GM12878 (cell line): ENCODE results near the gene MGAT4B. TPM values are rescaled to one million over a fixed set of nuclear protein-coding genes. Genes with fewer than 3 reads are reported as not detected.

Experiments
- ATAC-seq: fragments of 200-7000 bp; cut with Tn5 transposase; 3 replicates; pipeline ENCODE4 v1.9.1; 2020; ENCODE audit warnings: mild to moderate bottlenecking, moderate library complexity
- Bru-seq: library from RNA; stranded (reverse); fragments of 400-500 nt; gene quantifications from one replicate; lab custom pipeline; 2021; lab: Mats Ljungman, UMichigan
- BruChase-seq, 2 experiments: library from RNA; stranded (reverse); fragments of 400-500 nt; gene quantifications; one replicate each; lab custom pipeline; 2021; lab: Mats Ljungman, UMichigan
- BruUV-seq: library from RNA; stranded (reverse); fragments of 400-500 nt; replicated peaks from 2 replicates; lab custom pipeline; 2021; lab: Mats Ljungman, UMichigan
- CTCF ChIA-PET: fragments of 300-600 bp; sonication (Branson Sonifier 250); formaldehyde crosslinking; extraction: SDS; loops from one replicate; lab custom pipeline; 2021; ENCODE audit warnings: inconsistent platforms; lab: Yijun Ruan, JAX
- POLR2A ChIA-PET: fragments of 350-600 bp; formaldehyde crosslinking; extraction: SDS; loops from one replicate; lab custom pipeline; 2021; ENCODE audit warnings: inconsistent platforms; lab: Charles Lee
- RAD21 ChIA-PET: fragments of 300-600 bp; sonication (Branson Sonifier 250); formaldehyde crosslinking; loops from one replicate; lab custom pipeline; 2023; ENCODE audit warnings: antibody characterized with exemption; ENCODE audit not compliant: unreplicated experiment; lab: Charles Lee
- SMC1A ChIA-PET: fragments of 300-600 bp; sonication (Branson Sonifier 250); formaldehyde crosslinking; loops from one replicate; lab custom pipeline; 2023; ENCODE audit not compliant: unreplicated experiment, uncharacterized antibody; lab: Charles Lee
- DNase-seq: peaks from one replicate; pipeline ENCODE4 v3.0.0-alpha.2; 2011; ENCODE audit warnings: low read depth, low spot score
- FAIRE-seq: peaks from 3 replicates; lab custom pipeline; 2011; peaks lifted over from hg19 to GRCh38; lab: Jason Lieb, UNC
- H2AFZ ChIP-seq: 2 replicates; pipeline ENCODE4 v1.6.0; 2011; ENCODE audit warnings: low read depth, low read length, control low read depth; ENCODE audit not compliant: control insufficient read depth
- H3K27ac ChIP-seq: 2 replicates; pipeline ENCODE4 v1.5.1; 2011; ENCODE audit warnings: control low read depth; ENCODE audit not compliant: control insufficient read depth, insufficient read depth
- H3K27me3 ChIP-seq, 2 experiments: replicated peaks in 1 of 2; 2 replicates each; pipeline versions ENCODE4 v1.6.0 to v1.6.1; 2011; ENCODE audit warnings: low read length in 1 of 2; ENCODE audit not compliant: control insufficient read depth in 2 of 2, insufficient read depth in 2 of 2
- H3K36me3 ChIP-seq, 2 experiments: 2 replicates each; pipeline ENCODE4 v1.5.1; 2011; ENCODE audit warnings: low read length in 1 of 2; ENCODE audit not compliant: control insufficient read depth in 2 of 2, insufficient read depth in 2 of 2
- H3K4me1 ChIP-seq: 2 replicates; pipeline ENCODE4 v1.6.1; 2011; ENCODE audit warnings: mild to moderate bottlenecking, low read length, moderate library complexity, mixed read lengths; ENCODE audit not compliant: control insufficient read depth, insufficient read depth
- H3K4me2 ChIP-seq: 2 replicates; pipeline ENCODE4 v1.6.0; 2011; ENCODE audit warnings: control low read depth; ENCODE audit not compliant: control insufficient read depth, insufficient read depth
- H3K4me3 ChIP-seq: fragments of 200-600 bp; sonication (generic); 2 replicates; pipeline ENCODE4 v1.5.1; 2016
- H3K79me2 ChIP-seq: 2 replicates; pipeline ENCODE4 v1.6.0; 2011; ENCODE audit warnings: low read length; ENCODE audit not compliant: control insufficient read depth, insufficient read depth
- H3K9ac ChIP-seq: 2 replicates; pipeline ENCODE4 v1.8.0; 2011; ENCODE audit warnings: low read length, control low read depth, mixed read lengths; ENCODE audit not compliant: control insufficient read depth, insufficient read depth
- H3K9me3 ChIP-seq: replicated peaks from 3 replicates; pipeline ENCODE4 v1.5.1; 2011; ENCODE audit warnings: mild to moderate bottlenecking, low read length; ENCODE audit not compliant: control insufficient read depth, insufficient read depth
- H4K20me1 ChIP-seq: 2 replicates; pipeline ENCODE4 v1.6.0; 2011; ENCODE audit not compliant: control insufficient read depth, insufficient read depth
- HCFC1 ChIP-seq: fragments of 150-350 bp; IDR thresholded peaks from 2 replicates; pipeline ENCODE4 v1.6.1; 2014; ENCODE audit warnings: low read length
- NBN ChIP-seq: fragments of 450-650 bp; IDR thresholded peaks from 2 replicates; pipeline ENCODE4 v1.6.1; 2016
- NFYB ChIP-seq: IDR thresholded peaks from 2 replicates; pipeline ENCODE4 v1.6.1; 2011; ENCODE audit warnings: low read depth, mild to moderate bottlenecking, low read length, improper control_type of control experiment, moderate library complexity; ENCODE audit not compliant: insufficient read depth
- SUPT20H ChIP-seq: IDR thresholded peaks from 2 replicates; pipeline ENCODE4 v1.6.1; 2011; ENCODE audit warnings: low read depth, mild to moderate bottlenecking, low read length, moderate library complexity, borderline replicate concordance; ENCODE audit not compliant: control insufficient read depth
- ZNF274 ChIP-seq: IDR thresholded peaks from one replicate; pipeline ENCODE4 v1.8.0; 2011; ENCODE audit not compliant: insufficient read length, insufficient read depth
- WGBS: methylation state at CpG from one replicate; pipeline ENCODE4 v1.1.6; 2016; ENCODE audit warnings: low lambda C conversion rate; ENCODE audit not compliant: insufficient replicate concordance, insufficient coverage; ENCODE audit errors: missing lambda C conversion rate; 5-methylcytosine and 5-hydroxymethylcytosine counted together
- in situ Hi-C: fragments of 300-500 bp; cut with MboI; formaldehyde crosslinking; loops from 9 replicates; pipeline ENCODE4 v1.14.3; 2018; ENCODE audit warnings: mixed read lengths
- intact Hi-C: fragments of 100-400 bp; cut with micrococcal nuclease; formaldehyde crosslinking; loops from one replicate; pipeline ENCODE4 v1.14.2; 2022; ENCODE audit not compliant: unreplicated experiment
- long read RNA-seq, 2 experiments: library from polyadenylated mRNA; unstranded; transcript quantifications; one replicate each; pipeline ENCODE4 v2.0.0, GENCODE V29; 2019 to 2020
- polyA minus RNA-seq, 3 experiments: library from RNA; depleted of rRNA, polyadenylated mRNA; stranded (reverse); fragments of >200 nt; gene quantifications; 2 replicates each; pipeline ENCODE4 v1.2.3, GENCODE V29; 2011
- polyA plus RNA-seq, 11 experiments: library from polyadenylated mRNA; depleted of rRNA in 4 of 11; unstranded in 6 of 11; stranded (reverse) in 5 of 11; fragments of >200 nt; fragmentation: Nextera tagmentation in 4 of 11; fragmentation: Illumina TruSeq in 1 of 11; extraction: Ambion mirVana in 4 of 11; extraction: Trizol in 1 of 11; gene quantifications; 1 replicate in 1 of 11; 2 replicates in 10 of 11; pipeline versions ENCODE4 v1.2.1 to v1.2.3, GENCODE V29; 2011 to 2016; ENCODE audit warnings: inconsistent platforms in 2 of 11, missing spikeins in 2 of 11, low read depth in 1 of 11
- total RNA-seq, 4 experiments: library from RNA; depleted of rRNA in 3 of 4; stranded (reverse); fragments of >200 nt in 3 of 4; fragmentation: Illumina TruSeq in 1 of 4; extraction: Trizol in 1 of 4; gene quantifications; 2 replicates each; pipeline versions ENCODE4 v1.2.1 to v1.2.3, GENCODE V29; 2013 to 2021
- TF ChIP-seq, protein P1 (sequence below): fragments of 450-650 bp; IDR thresholded peaks from 2 replicates; pipeline ENCODE4 v1.6.1; 2017; ENCODE audit warnings: low read depth, mild to moderate bottlenecking, moderate library complexity
- TF ChIP-seq, protein P2 (sequence below): fragments of 450-650 bp; IDR thresholded peaks from 2 replicates; pipeline ENCODE4 v1.6.1; 2017; ENCODE audit warnings: mild to moderate bottlenecking, moderate library complexity

MGAT4B gene
- total RNA-seq (2013; cell fraction: nucleolus; rRNA removed) = 94.1 and 97.6 TPM in 2 replicates
- total RNA-seq (2014; rRNA removed) (44.7 and 46.0 TPM in 2 replicates), total RNA-seq (2014; rRNA removed; fragmentation: Illumina TruSeq; extraction: Trizol) (25.2 and 34.4 TPM in 2 replicates), total RNA-seq (2021) (66.2 and 82.5 TPM in 2 replicates), polyA plus RNA-seq (2011; rRNA removed) (24.5 and 42.8 TPM in 2 replicates), polyA plus RNA-seq (2014; fragmentation: Illumina TruSeq; extraction: Trizol) (27.2 and 33.3 TPM in 2 replicates), polyA plus RNA-seq (2014; fragmentation: Nextera tagmentation; extraction: Ambion mirVana) (under 1 TPM in 1 of 2 experiments, not detected in 1; 0.60 TPM), polyA plus RNA-seq (2014; rRNA removed) (59.3 and 69.7 TPM in 2 replicates), polyA plus RNA-seq (2016; fragmentation: Nextera tagmentation; extraction: Ambion mirVana) (1 to 10 TPM; 7.6 to 8.3 TPM), polyA minus RNA-seq (2011; rRNA and poly(A)+ RNA removed) (41.5 and 69.5 TPM in 2 replicates), Bru-seq, nascent RNA (percentile 67 among the genes with signal in this experiment), BruChase-seq, experiment 1, labeled RNA remaining after a 6-hour chase (percentile 85 among the genes with signal in this experiment), BruChase-seq, experiment 2, labeled RNA remaining after a 2-hour chase (percentile 77 among the genes with signal in this experiment)
- polyA plus RNA-seq (2011; ENCODE audit: low read depth) = 24.6 TPM
- polyA plus RNA-seq (2011; cell fraction: cytosol; rRNA removed) = 57.3 and 70.6 TPM in 2 replicates
- polyA plus RNA-seq (2011; cell fraction: nucleus; rRNA removed) = 263 and 274 TPM in 2 replicates
- polyA plus RNA-seq (2012) = 44.2 and 50.9 TPM in 2 replicates
- polyA minus RNA-seq (2011; cell fraction: cytosol; rRNA and poly(A)+ RNA removed) = 23.1 and 28.3 TPM in 2 replicates
- 83.3 and 122 TPM in 2 replicates for polyA minus RNA-seq (2011; cell fraction: nucleus; rRNA and poly(A)+ RNA removed)
- long read RNA-seq, experiment 1, partial matches to known transcripts = 3 of 4 reads
- long read RNA-seq, experiment 1, other reads (novel, unspliced or antisense) = 0 of 4 reads
- long read RNA-seq, experiment 2 = 0 reads

DNA sequence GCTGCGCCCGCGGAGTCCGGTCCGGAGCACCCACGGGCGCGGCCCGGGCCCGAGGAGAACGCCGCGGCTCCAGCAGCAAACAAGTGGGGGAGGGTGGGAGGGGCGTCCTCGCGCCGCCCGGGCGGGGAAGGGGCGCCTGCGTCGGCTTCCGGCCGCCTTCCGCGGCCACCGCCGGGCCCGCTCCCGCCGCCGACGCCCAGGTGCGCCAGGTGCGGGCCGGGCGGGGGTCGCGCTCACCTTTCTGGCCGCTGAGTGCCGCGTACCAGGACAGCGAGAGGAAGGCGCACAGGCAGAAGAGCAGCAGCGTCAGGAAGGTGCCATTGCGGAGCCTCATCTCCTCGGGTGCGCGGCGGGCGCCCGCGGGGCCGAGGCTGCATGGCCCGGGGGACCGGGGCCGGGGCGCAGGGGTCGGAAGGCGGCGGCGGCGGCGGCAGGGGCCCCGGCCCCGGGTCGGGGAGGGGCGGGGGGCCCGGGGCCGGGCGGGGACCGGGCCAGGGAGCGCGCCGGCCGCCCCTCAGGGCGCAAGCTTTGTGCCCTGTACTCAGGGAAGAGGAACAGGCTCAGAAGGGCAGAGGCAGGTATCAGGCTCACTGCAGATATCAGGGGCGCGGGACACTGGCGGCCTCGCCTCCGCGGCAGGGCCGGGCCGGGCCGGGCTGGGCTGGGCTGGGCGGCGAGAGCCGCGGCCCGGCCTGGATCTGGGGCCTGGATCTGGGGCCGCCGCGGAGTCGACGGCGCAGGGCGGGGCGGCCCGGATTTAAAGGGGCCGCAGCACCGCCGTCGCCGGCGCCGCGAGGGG is at the start of gene MGAT4B:
Gene MGAT4B, minus strand, starts transcription at position 617 of the 799 bp plus-strand sequence. Its CDS starts 283 bp downstream, at position 334.
- Histone ChIP-seq H3K27me3 (no peaks in the 10 kb centered on the region), H3K9me3 (no peaks in the 10 kb centered on the region), H3K36me3 (no peaks in the 10 kb centered on the region; a peak in 1 of 4 replicates), H3K27ac (peak within 1 kb of the TSS; percentile 78), H3K4me2 (peak within 1 kb of the TSS; percentile 83), H3K4me1 (peaks cover 16% of the 10 kb centered on the region), H3K79me2 (peaks cover 31% of the 10 kb centered on the region), H3K4me3 (peak within 1 kb of the TSS; percentile 87), H4K20me1 (no peaks in the 10 kb centered on the region), H2AFZ (peak within 1 kb of the TSS; percentile 79), H3K9ac (peak within 1 kb of the TSS; percentile 77)
- intact Hi-C loops (loop anchor here (1.0 to 5.0 kb wide), 2 partner anchors 13 to 101 kb away; partner anchors contain the start of gene TBC1D9B), in situ Hi-C loops (loop anchor here (25.0 kb wide), 1 partner anchor 1006 kb away; the partner anchor contains the start of gene MGAT1)
- CTCF ChIA-PET = interaction anchor here (1.2 to 1.5 kb wide), 2 partner anchors 14 to 100 kb away, joined by 4 to 6 read pairs; partner anchors contain the start of gene SQSTM1
- WGBS = under 1% methylated on average over 55 of the region's 108 CpGs
- no peak for FAIRE-seq
- RAD21 ChIA-PET = interaction anchor here (0.8 to 1.7 kb wide), 5 partner anchors 14 to 101 kb away, joined by 3 to 6 read pairs (median 5); partner anchors contain the start of genes MRNIP and SQSTM1
- POLR2A ChIA-PET = interaction anchor here (0.6 to 1.4 kb wide), 5 partner anchors 13 to 469 kb away, joined by 3 to 9 read pairs (median 3); partner anchors contain the start of genes HNRNPH1 and LTC4S
- no TSS peak for BruUV-seq
- SMC1A ChIA-PET = no interaction called here
- no peak for DNase-seq
- ATAC-seq = peak; percentile 82
- TF ChIP-seq NBN = no peak
- TF ChIP-seq HCFC1 = peak; percentile 24; the same call in 1 of the 2 replicates
- TF ChIP-seq NFYB = no peak
- no peak for TF ChIP-seq ZNF274
- TF ChIP-seq, protein P1, sequence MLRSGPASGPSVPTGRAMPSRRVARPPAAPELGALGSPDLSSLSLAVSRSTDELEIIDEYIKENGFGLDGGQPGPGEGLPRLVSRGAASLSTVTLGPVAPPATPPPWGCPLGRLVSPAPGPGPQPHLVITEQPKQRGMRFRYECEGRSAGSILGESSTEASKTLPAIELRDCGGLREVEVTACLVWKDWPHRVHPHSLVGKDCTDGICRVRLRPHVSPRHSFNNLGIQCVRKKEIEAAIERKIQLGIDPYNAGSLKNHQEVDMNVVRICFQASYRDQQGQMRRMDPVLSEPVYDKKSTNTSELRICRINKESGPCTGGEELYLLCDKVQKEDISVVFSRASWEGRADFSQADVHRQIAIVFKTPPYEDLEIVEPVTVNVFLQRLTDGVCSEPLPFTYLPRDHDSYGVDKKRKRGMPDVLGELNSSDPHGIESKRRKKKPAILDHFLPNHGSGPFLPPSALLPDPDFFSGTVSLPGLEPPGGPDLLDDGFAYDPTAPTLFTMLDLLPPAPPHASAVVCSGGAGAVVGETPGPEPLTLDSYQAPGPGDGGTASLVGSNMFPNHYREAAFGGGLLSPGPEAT = no peak
- no peak for TF ChIP-seq SUPT20H
- TF ChIP-seq, protein P2, sequence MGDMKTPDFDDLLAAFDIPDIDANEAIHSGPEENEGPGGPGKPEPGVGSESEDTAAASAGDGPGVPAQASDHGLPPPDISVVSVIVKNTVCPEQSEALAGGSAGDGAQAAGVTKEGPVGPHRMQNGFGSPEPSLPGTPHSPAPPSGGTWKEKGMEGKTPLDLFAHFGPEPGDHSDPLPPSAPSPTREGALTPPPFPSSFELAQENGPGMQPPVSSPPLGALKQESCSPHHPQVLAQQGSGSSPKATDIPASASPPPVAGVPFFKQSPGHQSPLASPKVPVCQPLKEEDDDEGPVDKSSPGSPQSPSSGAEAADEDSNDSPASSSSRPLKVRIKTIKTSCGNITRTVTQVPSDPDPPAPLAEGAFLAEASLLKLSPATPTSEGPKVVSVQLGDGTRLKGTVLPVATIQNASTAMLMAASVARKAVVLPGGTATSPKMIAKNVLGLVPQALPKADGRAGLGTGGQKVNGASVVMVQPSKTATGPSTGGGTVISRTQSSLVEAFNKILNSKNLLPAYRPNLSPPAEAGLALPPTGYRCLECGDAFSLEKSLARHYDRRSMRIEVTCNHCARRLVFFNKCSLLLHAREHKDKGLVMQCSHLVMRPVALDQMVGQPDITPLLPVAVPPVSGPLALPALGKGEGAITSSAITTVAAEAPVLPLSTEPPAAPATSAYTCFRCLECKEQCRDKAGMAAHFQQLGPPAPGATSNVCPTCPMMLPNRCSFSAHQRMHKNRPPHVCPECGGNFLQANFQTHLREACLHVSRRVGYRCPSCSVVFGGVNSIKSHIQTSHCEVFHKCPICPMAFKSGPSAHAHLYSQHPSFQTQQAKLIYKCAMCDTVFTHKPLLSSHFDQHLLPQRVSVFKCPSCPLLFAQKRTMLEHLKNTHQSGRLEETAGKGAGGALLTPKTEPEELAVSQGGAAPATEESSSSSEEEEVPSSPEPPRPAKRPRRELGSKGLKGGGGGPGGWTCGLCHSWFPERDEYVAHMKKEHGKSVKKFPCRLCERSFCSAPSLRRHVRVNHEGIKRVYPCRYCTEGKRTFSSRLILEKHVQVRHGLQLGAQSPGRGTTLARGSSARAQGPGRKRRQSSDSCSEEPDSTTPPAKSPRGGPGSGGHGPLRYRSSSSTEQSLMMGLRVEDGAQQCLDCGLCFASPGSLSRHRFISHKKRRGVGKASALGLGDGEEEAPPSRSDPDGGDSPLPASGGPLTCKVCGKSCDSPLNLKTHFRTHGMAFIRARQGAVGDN = peak; percentile 27; the same call in 1 of the 2 replicates
